SK-N-SH treated with all-trans-retinoic acid at 6 μM for 48 hours (cell line): ENCODE measurements around the gene ASPA.

Source experiments
- ARNTL ChIP-seq: fragments of 450-650 bp; formaldehyde crosslinking; IDR thresholded peaks from 2 replicates; pipeline ENCODE4 v1.5.0; 2020; ENCODE audit warnings: low read depth, mild to moderate bottlenecking, moderate library complexity, borderline replicate concordance
- BACH2 ChIP-seq: fragments of 250-450 bp; sonication (Bioruptor Pico); IDR thresholded peaks from 2 replicates; pipeline ENCODE4 v1.9.0; 2021; ENCODE audit warnings: mild to moderate bottlenecking, borderline replicate concordance
- CSDC2 ChIP-seq: fragments of 250-450 bp; sonication (Bioruptor Pico); IDR thresholded peaks from 2 replicates; pipeline ENCODE4 v1.5.0; 2020; ENCODE audit warnings: mild to moderate bottlenecking, moderate library complexity
- RARB ChIP-seq: fragments of 250-450 bp; sonication (Bioruptor Pico); IDR thresholded peaks from 2 replicates; pipeline ENCODE4 v1.8.0; 2021; ENCODE audit warnings: mild to moderate bottlenecking, moderate library complexity
- TOX ChIP-seq: fragments of 250-450 bp; sonication (Bioruptor Pico); IDR thresholded peaks from 2 replicates; pipeline ENCODE4 v1.8.0; 2021; ENCODE audit warnings: mild to moderate bottlenecking, moderate library complexity, borderline replicate concordance
- ZC3H10 ChIP-seq: fragments of 250-450 bp; sonication (Bioruptor Pico); IDR thresholded peaks from 2 replicates; pipeline ENCODE4 v1.5.1; 2021; ENCODE audit warnings: mild to moderate bottlenecking, moderate library complexity
- TF ChIP-seq, protein P1 (sequence below): fragments of 250-450 bp; sonication (Bioruptor Pico); IDR thresholded peaks from 2 replicates; pipeline ENCODE4 v1.5.0; 2020; ENCODE audit warnings: mild to moderate bottlenecking, moderate library complexity
- TF ChIP-seq, protein P2 (sequence below): fragments of 250-450 bp; sonication (Bioruptor Pico); IDR thresholded peaks from 2 replicates; pipeline ENCODE4 v1.5.1; 2020; ENCODE audit warnings: low read depth, mild to moderate bottlenecking, moderate library complexity

DNA sequence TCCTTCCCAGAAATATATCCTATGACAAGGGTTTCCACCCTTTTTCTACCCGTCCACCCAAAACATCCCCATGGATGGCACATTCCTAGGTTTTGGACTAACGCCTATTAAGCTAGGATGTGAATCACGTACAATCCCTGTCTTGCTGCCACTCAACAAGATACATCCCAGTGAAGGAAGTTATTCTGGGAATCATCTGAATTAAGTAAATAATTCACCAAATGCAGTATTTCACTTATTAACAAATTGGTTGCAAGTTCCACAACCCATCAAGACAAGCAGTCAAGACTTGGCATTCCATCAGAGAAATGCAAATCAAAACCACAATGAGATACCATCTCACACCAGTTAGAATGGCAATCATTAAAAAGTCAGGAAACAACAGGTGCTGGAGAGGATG is 32.1 kb downstream of the ASPA start:
- no peak for TF ChIP-seq TOX
- no peak for TF ChIP-seq ARNTL (CRISPR knock-in tag)
- TF ChIP-seq BACH2 = no peak
- TF ChIP-seq CSDC2 (CRISPR knock-in tag) = no peak
- TF ChIP-seq ZC3H10 (CRISPR knock-in tag) = no peak
- TF ChIP-seq, protein P1, sequence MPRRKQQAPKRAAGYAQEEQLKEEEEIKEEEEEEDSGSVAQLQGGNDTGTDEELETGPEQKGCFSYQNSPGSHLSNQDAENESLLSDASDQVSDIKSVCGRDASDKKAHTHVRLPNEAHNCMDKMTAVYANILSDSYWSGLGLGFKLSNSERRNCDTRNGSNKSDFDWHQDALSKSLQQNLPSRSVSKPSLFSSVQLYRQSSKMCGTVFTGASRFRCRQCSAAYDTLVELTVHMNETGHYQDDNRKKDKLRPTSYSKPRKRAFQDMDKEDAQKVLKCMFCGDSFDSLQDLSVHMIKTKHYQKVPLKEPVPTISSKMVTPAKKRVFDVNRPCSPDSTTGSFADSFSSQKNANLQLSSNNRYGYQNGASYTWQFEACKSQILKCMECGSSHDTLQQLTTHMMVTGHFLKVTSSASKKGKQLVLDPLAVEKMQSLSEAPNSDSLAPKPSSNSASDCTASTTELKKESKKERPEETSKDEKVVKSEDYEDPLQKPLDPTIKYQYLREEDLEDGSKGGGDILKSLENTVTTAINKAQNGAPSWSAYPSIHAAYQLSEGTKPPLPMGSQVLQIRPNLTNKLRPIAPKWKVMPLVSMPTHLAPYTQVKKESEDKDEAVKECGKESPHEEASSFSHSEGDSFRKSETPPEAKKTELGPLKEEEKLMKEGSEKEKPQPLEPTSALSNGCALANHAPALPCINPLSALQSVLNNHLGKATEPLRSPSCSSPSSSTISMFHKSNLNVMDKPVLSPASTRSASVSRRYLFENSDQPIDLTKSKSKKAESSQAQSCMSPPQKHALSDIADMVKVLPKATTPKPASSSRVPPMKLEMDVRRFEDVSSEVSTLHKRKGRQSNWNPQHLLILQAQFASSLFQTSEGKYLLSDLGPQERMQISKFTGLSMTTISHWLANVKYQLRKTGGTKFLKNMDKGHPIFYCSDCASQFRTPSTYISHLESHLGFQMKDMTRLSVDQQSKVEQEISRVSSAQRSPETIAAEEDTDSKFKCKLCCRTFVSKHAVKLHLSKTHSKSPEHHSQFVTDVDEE (CRISPR knock-in tag) = no peak
- TF ChIP-seq, protein P2, sequence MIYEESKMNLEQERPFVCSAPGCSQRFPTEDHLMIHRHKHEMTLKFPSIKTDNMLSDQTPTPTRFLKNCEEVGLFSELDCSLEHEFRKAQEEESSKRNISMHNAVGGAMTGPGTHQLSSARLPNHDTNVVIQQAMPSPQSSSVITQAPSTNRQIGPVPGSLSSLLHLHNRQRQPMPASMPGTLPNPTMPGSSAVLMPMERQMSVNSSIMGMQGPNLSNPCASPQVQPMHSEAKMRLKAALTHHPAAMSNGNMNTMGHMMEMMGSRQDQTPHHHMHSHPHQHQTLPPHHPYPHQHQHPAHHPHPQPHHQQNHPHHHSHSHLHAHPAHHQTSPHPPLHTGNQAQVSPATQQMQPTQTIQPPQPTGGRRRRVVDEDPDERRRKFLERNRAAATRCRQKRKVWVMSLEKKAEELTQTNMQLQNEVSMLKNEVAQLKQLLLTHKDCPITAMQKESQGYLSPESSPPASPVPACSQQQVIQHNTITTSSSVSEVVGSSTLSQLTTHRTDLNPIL (CRISPR knock-in tag) = no peak
- TF ChIP-seq RARB (CRISPR knock-in tag) = no peak
